HEK293T (cell line): Measurements from ENCODE around the gene PTPN1.

ENCODE experiments used
- ARNT ChIP-seq: fragments of 450-650 bp; IDR thresholded peaks from 2 replicates; pipeline ENCODE4 v1.6.1; 2017; ENCODE audit warnings: mild to moderate bottlenecking
- NFRKB ChIP-seq: fragments of 450-650 bp; IDR thresholded peaks from 2 replicates; pipeline ENCODE4 v1.6.1; 2016; ENCODE audit warnings: mild to moderate bottlenecking, moderate library complexity
- SP1 ChIP-seq: fragments of 450-650 bp; IDR thresholded peaks from 2 replicates; pipeline ENCODE4 v1.6.1; 2017

DNA sequence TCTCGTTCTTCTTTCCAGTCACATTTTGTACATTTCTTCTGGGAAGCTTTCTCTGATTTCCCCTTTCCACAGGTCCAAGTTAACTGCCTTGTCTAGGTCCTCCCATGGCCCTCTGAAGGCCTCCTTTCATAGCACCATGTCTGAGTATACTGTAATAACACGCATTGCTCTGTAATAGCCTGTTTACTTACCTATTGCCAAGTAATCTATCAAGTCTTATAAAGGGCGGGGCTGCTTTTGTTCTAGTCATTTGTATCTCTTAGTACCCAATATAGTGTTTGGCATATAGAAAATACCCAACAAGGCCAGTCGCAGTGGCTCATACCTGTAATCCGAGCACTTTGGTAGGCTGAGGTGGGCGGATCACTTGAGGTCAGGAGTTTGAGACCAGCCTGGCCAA lies 17.9 kb downstream of the PTPN1 start:
- TF ChIP-seq NFRKB = no peak
- TF ChIP-seq ARNT = no peak
- TF ChIP-seq SP1 = no peak
